Skeletal muscle tissue (tissue), 5 donors: ENCODE results near the gene ATP8B1. TPM values are rescaled to one million over a fixed set of nuclear protein-coding genes. Genes with fewer than 3 reads are reported as not detected.
A peak's percentile ranks its signal among the peaks of the same experiment; 100 is the strongest.

Source experiments
- H3K27ac ChIP-seq: one replicate; pipeline ENCODE4 v1.7.0; 2013; ENCODE audit warnings: mild to moderate bottlenecking, low read depth, low read length, inconsistent platforms
- H3K27me3 ChIP-seq, 3 donors: one replicate each; pipeline ENCODE4 v1.7.0; 2013; ENCODE audit warnings: low read length in 3 of 3; ENCODE audit not compliant: control insufficient read depth in 3 of 3, insufficient read depth in 3 of 3
- H3K36me3 ChIP-seq, 3 donors: one replicate each; pipeline ENCODE4 v1.7.0; 2013; ENCODE audit warnings: low read length in 3 of 3; ENCODE audit not compliant: control insufficient read depth in 3 of 3, insufficient read depth in 3 of 3
- H3K4me1 ChIP-seq, 3 donors: one replicate each; pipeline ENCODE4 v1.7.0; 2013; ENCODE audit warnings: low read length in 3 of 3, mild to moderate bottlenecking in 3 of 3; ENCODE audit not compliant: control insufficient read depth in 3 of 3, insufficient read depth in 3 of 3
- H3K4me3 ChIP-seq, 3 donors: one replicate each; pipeline ENCODE4 v1.7.0; 2013; ENCODE audit warnings: low read length in 3 of 3
- H3K9ac ChIP-seq, 3 donors: one replicate each; pipeline ENCODE4 v1.7.0; 2013; ENCODE audit warnings: low read length in 3 of 3, mild to moderate bottlenecking in 3 of 3, moderate library complexity in 2 of 3, low read depth in 1 of 3
- H3K9me3 ChIP-seq, 3 donors: one replicate each; pipeline ENCODE4 v1.7.0; 2013; ENCODE audit warnings: low read length in 3 of 3; ENCODE audit not compliant: control insufficient read depth in 3 of 3
- small RNA-seq: library from RNA; depleted of rRNA; stranded (forward); fragments of <200 nt; gene quantifications from one replicate; pipeline ENCODE3, GENCODE V24; 2014
- total RNA-seq: library from RNA; depleted of rRNA; stranded (reverse); fragments of >200 nt; gene quantifications from one replicate; pipeline ENCODE4 v1.2.3, GENCODE V29; 2014
- donor health status: Osteomylitis.

Gene ATP8B1
- total RNA-seq, 1 donor from 2014 or later = 4.7 TPM

DNA sequence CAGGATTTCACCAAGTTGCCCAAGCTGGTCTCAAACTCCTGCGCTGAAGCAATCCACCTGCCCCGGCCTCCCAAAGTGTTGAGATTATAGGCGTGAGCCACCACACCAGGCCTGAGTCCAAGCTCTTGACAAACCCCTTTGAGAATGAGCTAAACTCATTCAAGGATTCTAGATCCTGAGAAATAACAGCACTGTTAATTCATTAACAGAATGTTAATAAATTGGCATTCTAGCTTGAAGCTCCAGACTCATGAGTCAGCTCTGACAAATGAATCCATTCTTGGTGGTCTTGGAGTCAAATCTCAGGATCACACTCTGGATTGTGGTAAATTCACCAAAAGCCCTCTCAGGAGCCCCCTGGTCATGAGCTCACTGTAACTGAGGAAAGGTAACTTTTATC lies 183.2 kb downstream of the ATP8B1 start:
- Histone ChIP-seq H3K4me3 (no peak overlapping the region), H3K4me1 (peaks cover 12% of the 10 kb centered on the region in 3 donors), H3K27ac (no peak overlapping the region), H3K9ac (peak overlapping the region in 1 of 3 donors; percentile 25), H3K27me3 (no peaks in the 10 kb centered on the region), H3K9me3 (no peaks in the 10 kb centered on the region), H3K36me3 (peaks cover 13 to 16% (median 15%) of the 10 kb centered on the region in 3 donors)

DNA sequence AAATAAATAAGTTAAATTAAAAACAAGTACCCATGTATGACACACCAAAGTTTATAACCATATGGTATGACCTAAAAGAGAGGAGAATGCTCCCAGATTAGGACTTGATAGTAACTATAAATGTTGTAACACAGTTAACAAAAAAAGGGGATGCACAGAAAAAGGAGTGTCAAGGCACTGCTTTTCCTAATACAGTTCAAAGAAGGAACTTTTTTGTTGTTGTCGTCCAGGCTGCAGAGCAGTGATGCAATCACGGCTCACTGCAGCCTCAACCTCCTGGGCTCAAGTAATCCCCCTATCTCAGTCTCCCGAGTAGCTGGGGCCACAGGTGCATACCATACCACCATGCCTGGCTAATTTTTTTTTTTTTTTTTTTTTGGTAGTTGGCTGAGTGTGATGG lies 184.2 kb downstream of the ATP8B1 start:
- Histone ChIP-seq H3K27ac (no peak overlapping the region), H3K27me3 (no peaks in the 10 kb centered on the region), H3K4me1 (peaks cover 12% of the 10 kb centered on the region in 3 donors), H3K9me3 (no peaks in the 10 kb centered on the region), H3K9ac (no peak overlapping the region), H3K36me3 (peaks cover 18 to 21% (median 18%) of the 10 kb centered on the region in 3 donors), H3K4me3 (no peak overlapping the region)

DNA sequence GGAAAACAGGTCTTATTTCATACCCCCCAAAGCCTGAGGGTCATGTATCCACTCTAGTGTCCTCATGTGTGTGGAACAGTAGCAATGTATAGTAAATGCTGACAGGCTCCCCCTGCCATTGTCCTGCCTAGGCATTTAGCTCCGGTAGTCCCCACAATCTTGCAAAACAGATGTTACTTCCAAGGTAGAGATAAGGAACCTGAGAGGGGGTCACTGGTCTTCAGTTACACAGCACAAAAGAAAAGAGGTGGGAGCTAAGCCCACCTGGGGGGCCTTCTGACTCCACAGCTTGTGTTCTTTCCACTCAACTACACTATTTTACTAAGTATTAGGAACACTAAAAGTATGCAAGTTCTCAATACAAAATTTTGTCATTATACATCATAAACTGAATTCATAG lies 199.2 kb downstream of the ATP8B1 start:
- Histone ChIP-seq H3K9me3 (no peaks in the 10 kb centered on the region), H3K9ac (no peak overlapping the region), H3K4me3 (no peak overlapping the region), H3K27me3 (no peaks in the 10 kb centered on the region), H3K4me1 (no peaks in the 10 kb centered on the region), H3K36me3 (peaks cover 53 to 81% (median 72%) of the 10 kb centered on the region in 3 donors), H3K27ac (no peak overlapping the region)

Small RNAs within 50 kb of the gene (small RNA-seq; reads per million reads assigned to genes)
- not detected for gene RNU6-742P

Other genes with a start within 250 kb of the ATP8B1 start
- 50.6 TPM for gene FECH, start 216.6 kb downstream of the ATP8B1 start, total RNA-seq
- 73.1 TPM for gene NARS1, start 181.5 kb downstream of the ATP8B1 start, total RNA-seq
- gene NEDD4L, start 240.9 kb upstream of the ATP8B1 start, total RNA-seq = 34.4 TPM